IMR-90 (cell line): ENCODE data around the gene KRT73. TPM values are rescaled to one million over a fixed set of nuclear protein-coding genes. Genes with fewer than 3 reads are reported as not detected.

ENCODE experiments used
- ATAC-seq: fragments of 200-7000 bp; cut with Tn5 transposase; 2 replicates; pipeline ENCODE4 v1.9.1; 2020; ENCODE audit warnings: low read depth, mild to moderate bottlenecking, moderate library complexity
- BruUV-seq: library from RNA; stranded (reverse); fragments of 400-500 nt; replicated peaks from 2 replicates; lab custom pipeline; 2021; lab: Mats Ljungman, UMichigan
- CTCF ChIA-PET: fragments of 300-600 bp; formaldehyde crosslinking; extraction: SDS; loops from one replicate; lab custom pipeline; 2021; ENCODE audit warnings: antibody characterized with exemption; lab: Yijun Ruan, JAX
- POLR2A ChIA-PET: fragments of 300-600 bp; sonication (Branson Sonifier 250); formaldehyde crosslinking; loops from one replicate; lab custom pipeline; 2022; ENCODE audit warnings: antibody characterized with exemption; ENCODE audit not compliant: unreplicated experiment; lab: Charles Lee
- DNase-seq: peaks from one replicate; pipeline ENCODE4 v3.0.0; 2013
- H2AFZ ChIP-seq: replicated peaks from 2 replicates; pipeline ENCODE3; 2013; ENCODE audit warnings: low read length, mild to moderate bottlenecking; ENCODE audit not compliant: poor library complexity
- H2AK5ac ChIP-seq: 2 replicates; pipeline ENCODE4 v1.6.1; 2013; ENCODE audit warnings: low read depth, low read length, inconsistent platforms
- H2AK9ac ChIP-seq: replicated peaks from 2 replicates; pipeline ENCODE3; 2013; ENCODE audit warnings: mild to moderate bottlenecking, low read depth, low read length, moderate library complexity; ENCODE audit not compliant: poor library complexity
- H2BK120ac ChIP-seq: 2 replicates; pipeline ENCODE4 v1.6.1; 2013; ENCODE audit warnings: low read depth, low read length, inconsistent platforms
- H2BK15ac ChIP-seq: 3 replicates; pipeline ENCODE4 v1.6.1; 2013; ENCODE audit warnings: low read depth, low read length, inconsistent platforms
- H2BK20ac ChIP-seq: 2 replicates; pipeline ENCODE4 v1.6.1; 2013; ENCODE audit warnings: low read depth, mild to moderate bottlenecking, inconsistent platforms, low read length, moderate library complexity
- H2BK5ac ChIP-seq: 2 replicates; pipeline ENCODE4 v1.6.1; 2013; ENCODE audit warnings: mild to moderate bottlenecking, low read depth, low read length, inconsistent platforms; ENCODE audit not compliant: poor library complexity, severe bottlenecking
- H3K14ac ChIP-seq: replicated peaks from 2 replicates; pipeline ENCODE4 v1.6.1; 2013; ENCODE audit warnings: low read depth, low read length, inconsistent platforms
- H3K18ac ChIP-seq: 2 replicates; pipeline ENCODE4 v1.6.1; 2013; ENCODE audit warnings: low read depth, low read length, control low read depth
- H3K23ac ChIP-seq: 2 replicates; pipeline ENCODE4 v1.6.1; 2013; ENCODE audit warnings: low read depth, low read length, inconsistent platforms
- H3K27ac ChIP-seq: 2 replicates; pipeline ENCODE4 v1.5.1; 2013; ENCODE audit warnings: mild to moderate bottlenecking, control low read depth, low read length; ENCODE audit not compliant: insufficient read depth
- H3K27me3 ChIP-seq: 2 replicates; pipeline ENCODE4 v1.6.1; 2013; ENCODE audit warnings: low read length; ENCODE audit not compliant: control insufficient read depth, insufficient read depth
- H3K36me3 ChIP-seq: 2 replicates; pipeline ENCODE4 v1.6.1; 2013; ENCODE audit warnings: low read length, mixed read lengths; ENCODE audit not compliant: control insufficient read depth, insufficient read depth
- H3K4ac ChIP-seq: 2 replicates; pipeline ENCODE4 v1.6.1; 2013; ENCODE audit warnings: low read depth, low read length, inconsistent platforms
- H3K4me1 ChIP-seq: 2 replicates; pipeline ENCODE4 v1.6.1; 2013; ENCODE audit warnings: low read length, mixed read lengths; ENCODE audit not compliant: control insufficient read depth, insufficient read depth
- H3K4me2 ChIP-seq: 2 replicates; pipeline ENCODE4 v1.6.1; 2013; ENCODE audit warnings: low read depth, mild to moderate bottlenecking, control low read depth, low read length, moderate library complexity
- H3K4me3 ChIP-seq: 2 replicates; pipeline ENCODE4 v1.5.1; 2013; ENCODE audit warnings: low read depth, mild to moderate bottlenecking, control low read depth, low read length, moderate library complexity; ENCODE audit not compliant: insufficient read depth
- H3K56ac ChIP-seq: 2 replicates; pipeline ENCODE4 v1.6.1; 2013; ENCODE audit warnings: low read length, inconsistent platforms; ENCODE audit not compliant: insufficient read depth; ENCODE audit errors: extremely low read depth
- H3K79me1 ChIP-seq, 2 experiments: 2 replicates each; pipeline ENCODE4 v1.6.1; 2013; ENCODE audit warnings: low read length in 2 of 2, inconsistent platforms in 1 of 2, low read depth in 1 of 2
- H3K9ac ChIP-seq: 2 replicates; pipeline ENCODE4 v1.6.1; 2013; ENCODE audit warnings: low read depth, low read length, control low read depth
- H3K9me1 ChIP-seq: 2 replicates; pipeline ENCODE4 v1.6.1; 2013; ENCODE audit warnings: low read length, inconsistent platforms; ENCODE audit not compliant: insufficient read depth
- H3K9me3 ChIP-seq: 2 replicates; pipeline ENCODE4 v1.6.1; 2013; ENCODE audit warnings: low read length; ENCODE audit not compliant: control insufficient read depth, insufficient read depth
- H4K20me1 ChIP-seq: 2 replicates; pipeline ENCODE4 v1.6.1; 2013; ENCODE audit warnings: low read length, inconsistent platforms; ENCODE audit not compliant: insufficient read depth
- H4K5ac ChIP-seq: 2 replicates; pipeline ENCODE4 v1.6.1; 2013; ENCODE audit warnings: mild to moderate bottlenecking, low read depth, low read length, control low read depth
- H4K8ac ChIP-seq, 2 experiments: 2 replicates each; pipeline ENCODE4 v1.6.1; 2013; ENCODE audit warnings: low read depth in 2 of 2, low read length in 2 of 2, control low read depth in 1 of 2, inconsistent platforms in 1 of 2
- H4K91ac ChIP-seq: 2 replicates; pipeline ENCODE4 v1.6.1; 2013; ENCODE audit warnings: low read depth, low read length, inconsistent platforms; ENCODE audit not compliant: insufficient read depth
- CEBPB ChIP-seq: IDR thresholded peaks from 2 replicates; pipeline ENCODE4 v1.6.1; 2012; ENCODE audit warnings: low read depth, low read length, improper control_type of control experiment
- CHD1 ChIP-seq: IDR thresholded peaks from 2 replicates; pipeline ENCODE4 v1.6.1; 2012; ENCODE audit warnings: low read depth, low read length, improper control_type of control experiment
- FOS ChIP-seq: fragments of 150-350 bp; IDR thresholded peaks from 2 replicates; pipeline ENCODE4 v1.6.1; 2016; ENCODE audit warnings: low read depth, low read length
- MAFK ChIP-seq: IDR thresholded peaks from 2 replicates; pipeline ENCODE4 v1.6.1; 2012; ENCODE audit warnings: low read depth, low read length, improper control_type of control experiment
- MAZ ChIP-seq: IDR thresholded peaks from 2 replicates; pipeline ENCODE4 v1.6.1; 2012; ENCODE audit warnings: low read depth, mild to moderate bottlenecking, low read length, improper control_type of control experiment, moderate library complexity, borderline replicate concordance
- MXI1 ChIP-seq: IDR thresholded peaks from 2 replicates; pipeline ENCODE4 v1.6.1; 2012; ENCODE audit warnings: low read depth, mild to moderate bottlenecking, low read length, moderate library complexity, borderline replicate concordance
- NFE2L2 ChIP-seq: fragments of 150-350 bp; IDR thresholded peaks from 2 replicates; pipeline ENCODE4 v1.6.1; 2016; ENCODE audit warnings: low read depth, mild to moderate bottlenecking, low read length
- RAD21 ChIP-seq: IDR thresholded peaks from 2 replicates; pipeline ENCODE4 v1.6.1; 2012; ENCODE audit warnings: low read length, improper control_type of control experiment
- RCOR1 ChIP-seq: IDR thresholded peaks from 2 replicates; pipeline ENCODE4 v1.6.1; 2012; ENCODE audit warnings: mild to moderate bottlenecking, low read length, improper control_type of control experiment; ENCODE audit not compliant: insufficient replicate concordance
- RFX5 ChIP-seq: IDR thresholded peaks from 2 replicates; pipeline ENCODE4 v1.8.0; 2012; ENCODE audit warnings: low read depth, mild to moderate bottlenecking, low read length, moderate library complexity
- SMC3 ChIP-seq: fragments of 150-350 bp; IDR thresholded peaks from 2 replicates; pipeline ENCODE4 v1.6.1; 2016; ENCODE audit warnings: low read depth, mild to moderate bottlenecking, antibody characterized with exemption, low read length, moderate library complexity
- WGBS, 2 experiments: methylation state at CpG; one replicate each; pipeline versions ENCODE4 v1.1.5 to v1.1.7; 2013; ENCODE audit warnings: missing lambda C conversion rate in 2 of 2; ENCODE audit not compliant: insufficient read length in 1 of 2; ENCODE audit errors: extremely low coverage in 2 of 2; 5-methylcytosine and 5-hydroxymethylcytosine counted together
- dilution Hi-C: fragments of 300-500 bp; cut with HindIII; formaldehyde crosslinking; loops from one replicate; pipeline ENCODE4 v1.14.3; 2018; ENCODE audit warnings: low sequenced_read_pairs; ENCODE audit not compliant: unreplicated experiment
- in situ Hi-C: fragments of 300-500 bp; cut with MboI; formaldehyde crosslinking; loops from 3 replicates; pipeline ENCODE4 v1.14.3; 2019; ENCODE audit warnings: low sequenced_read_pairs, inconsistent platforms, mixed read lengths
- intact Hi-C: fragments of 100-400 bp; cut with micrococcal nuclease; formaldehyde crosslinking; loops from 2 replicates; pipeline ENCODE4 v1.10.0; 2022
- polyA plus RNA-seq, 3 experiments: library from polyadenylated mRNA; depleted of rRNA; stranded (reverse); fragments of >200 nt; gene quantifications; 2 replicates each; pipeline ENCODE4 v1.2.3, GENCODE V29; 2012; ENCODE audit warnings: low replicate concordance in 1 of 3
- total RNA-seq: library from RNA; depleted of rRNA; stranded (reverse); fragments of >200 nt; gene quantifications from 2 replicates; pipeline ENCODE4 v1.2.3, GENCODE V29; 2012
- TF ChIP-seq, protein P1 (sequence below): fragments of 150-350 bp; IDR thresholded peaks from 2 replicates; pipeline ENCODE4 v1.6.1; 2016; ENCODE audit warnings: low read depth, mild to moderate bottlenecking, low read length, moderate library complexity, borderline replicate concordance
- TF ChIP-seq, protein P2 (sequence below): fragments of 150-350 bp; IDR thresholded peaks from 2 replicates; pipeline ENCODE4 v1.6.1; 2017; ENCODE audit warnings: mild to moderate bottlenecking, antibody characterized with exemption, low read length, low read depth
- TF ChIP-seq, protein P3 (sequence below): conservative IDR thresholded peaks from 2 replicates; pipeline ENCODE4 v1.5.1; 2012; ENCODE audit warnings: mild to moderate bottlenecking, low read depth, low read length, improper control_type of control experiment

The KRT73 gene
- total and polyA plus RNA-seq, 2 of the 4 experiments (the other 2 are of a cell fraction): not detected

DNA sequence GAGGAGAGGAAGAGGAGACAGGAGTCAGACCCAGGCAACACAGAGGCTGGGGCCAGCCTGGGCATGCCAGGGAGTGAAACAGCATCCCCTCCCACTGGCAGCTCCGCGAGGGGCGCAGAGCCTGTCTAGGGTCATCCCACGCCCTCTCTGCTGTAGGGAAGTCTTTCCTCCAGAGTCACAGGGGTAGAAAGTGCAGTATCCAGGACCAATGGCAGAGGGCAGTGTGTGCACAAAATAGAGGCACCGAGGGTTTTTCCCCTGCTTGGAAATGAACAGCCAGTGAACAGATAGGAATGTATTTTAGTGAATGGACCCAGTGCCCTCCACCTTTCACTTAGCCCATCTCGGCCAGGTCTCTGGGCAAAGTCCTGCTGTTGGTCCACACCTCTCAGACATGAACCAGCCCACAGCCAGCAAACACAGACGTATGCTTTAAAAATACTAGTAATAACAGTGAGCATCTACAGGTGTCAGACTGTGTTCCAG is 35.3 kb downstream of the KRT73 start:
- Histone ChIP-seq H2AK9ac (no peak overlapping the region), H4K8ac (no peak overlapping the region), H3K27ac (no peak overlapping the region), H3K56ac (no peak overlapping the region), H2BK120ac (no peak overlapping the region), H3K23ac (no peak overlapping the region), H4K20me1 (no peaks in the 10 kb centered on the region; the same call in 1 of the 2 replicates), H3K79me1 (no peaks in the 10 kb centered on the region), H3K4ac (no peak overlapping the region), H3K9me1 (no peaks in the 10 kb centered on the region), H3K27me3 (peaks cover 49% of the 10 kb centered on the region), H3K4me3 (no peak overlapping the region), H3K14ac (no peak overlapping the region), H2AFZ (peak overlapping the region; percentile 58), H3K4me2 (no peak overlapping the region), H3K18ac (no peak overlapping the region), H3K36me3 (no peaks in the 10 kb centered on the region), H2BK20ac (no peak overlapping the region), H3K4me1 (no peaks in the 10 kb centered on the region), H4K91ac (no peak overlapping the region), H2BK5ac (no peak overlapping the region), H3K9me3 (no peaks in the 10 kb centered on the region), H2BK15ac (no peak overlapping the region), H4K5ac (no peak overlapping the region), H2AK5ac (no peak overlapping the region), H3K9ac (no peak overlapping the region)
- ATAC-seq (peak; percentile 99), DNase-seq (peak; percentile 43)
- in situ Hi-C loops: loop anchor here (5.0 to 10.0 kb wide), 3 partner anchors 294 to 428 kb away; no protein-coding TSS in a partner anchor
- intact Hi-C loops: loop anchor here (1.0 to 2.0 kb wide), 6 partner anchors 211 to 426 kb away; no protein-coding TSS in a partner anchor
- no peak for TF ChIP-seq RFX5
- TF ChIP-seq, protein P1, sequence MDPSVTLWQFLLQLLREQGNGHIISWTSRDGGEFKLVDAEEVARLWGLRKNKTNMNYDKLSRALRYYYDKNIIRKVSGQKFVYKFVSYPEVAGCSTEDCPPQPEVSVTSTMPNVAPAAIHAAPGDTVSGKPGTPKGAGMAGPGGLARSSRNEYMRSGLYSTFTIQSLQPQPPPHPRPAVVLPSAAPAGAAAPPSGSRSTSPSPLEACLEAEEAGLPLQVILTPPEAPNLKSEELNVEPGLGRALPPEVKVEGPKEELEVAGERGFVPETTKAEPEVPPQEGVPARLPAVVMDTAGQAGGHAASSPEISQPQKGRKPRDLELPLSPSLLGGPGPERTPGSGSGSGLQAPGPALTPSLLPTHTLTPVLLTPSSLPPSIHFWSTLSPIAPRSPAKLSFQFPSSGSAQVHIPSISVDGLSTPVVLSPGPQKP: no peak
- no peak for TF ChIP-seq RCOR1
- no peak for TF ChIP-seq CHD1
- TF ChIP-seq NFE2L2: no peak
- TF ChIP-seq RAD21: peak; percentile 87
- no peak for TF ChIP-seq FOS
- no peak for TF ChIP-seq MXI1
- no peak for TF ChIP-seq CEBPB
- TF ChIP-seq MAZ: no peak
- TF ChIP-seq, protein P2, sequence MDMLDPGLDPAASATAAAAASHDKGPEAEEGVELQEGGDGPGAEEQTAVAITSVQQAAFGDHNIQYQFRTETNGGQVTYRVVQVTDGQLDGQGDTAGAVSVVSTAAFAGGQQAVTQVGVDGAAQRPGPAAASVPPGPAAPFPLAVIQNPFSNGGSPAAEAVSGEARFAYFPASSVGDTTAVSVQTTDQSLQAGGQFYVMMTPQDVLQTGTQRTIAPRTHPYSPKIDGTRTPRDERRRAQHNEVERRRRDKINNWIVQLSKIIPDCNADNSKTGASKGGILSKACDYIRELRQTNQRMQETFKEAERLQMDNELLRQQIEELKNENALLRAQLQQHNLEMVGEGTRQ: no peak
- TF ChIP-seq, protein P3, sequence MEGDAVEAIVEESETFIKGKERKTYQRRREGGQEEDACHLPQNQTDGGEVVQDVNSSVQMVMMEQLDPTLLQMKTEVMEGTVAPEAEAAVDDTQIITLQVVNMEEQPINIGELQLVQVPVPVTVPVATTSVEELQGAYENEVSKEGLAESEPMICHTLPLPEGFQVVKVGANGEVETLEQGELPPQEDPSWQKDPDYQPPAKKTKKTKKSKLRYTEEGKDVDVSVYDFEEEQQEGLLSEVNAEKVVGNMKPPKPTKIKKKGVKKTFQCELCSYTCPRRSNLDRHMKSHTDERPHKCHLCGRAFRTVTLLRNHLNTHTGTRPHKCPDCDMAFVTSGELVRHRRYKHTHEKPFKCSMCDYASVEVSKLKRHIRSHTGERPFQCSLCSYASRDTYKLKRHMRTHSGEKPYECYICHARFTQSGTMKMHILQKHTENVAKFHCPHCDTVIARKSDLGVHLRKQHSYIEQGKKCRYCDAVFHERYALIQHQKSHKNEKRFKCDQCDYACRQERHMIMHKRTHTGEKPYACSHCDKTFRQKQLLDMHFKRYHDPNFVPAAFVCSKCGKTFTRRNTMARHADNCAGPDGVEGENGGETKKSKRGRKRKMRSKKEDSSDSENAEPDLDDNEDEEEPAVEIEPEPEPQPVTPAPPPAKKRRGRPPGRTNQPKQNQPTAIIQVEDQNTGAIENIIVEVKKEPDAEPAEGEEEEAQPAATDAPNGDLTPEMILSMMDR: peak; percentile 85
- no peak for TF ChIP-seq MAFK
- TF ChIP-seq SMC3: peak; percentile 96
- dilution Hi-C loops: no loop called here
- 0% methylated on average over 4 of the region's 7 CpGs; no CpG with 5 or more reads in 1 of the 2 experiments for WGBS, 2 experiments
- CTCF ChIA-PET: interaction anchor here (0.8 to 2.1 kb wide), 6 partner anchors 16 to 297 kb away, joined by 3 to 6 read pairs (median 3); no protein-coding TSS in a partner anchor
- POLR2A ChIA-PET: no interaction called here
- BruUV-seq: no TSS peak
